ENCODE measurements around the gene RABL2A.
"Not testable (repeated sequence)": the region's sequence is repeated elsewhere in the genome, so short reads cannot be mapped to it uniquely, and the experiment has no call there.

- not testable (repeated sequence) for TF ChIP-seq CTCF (conservative IDR thresholded peaks at IDR 0.05; ENCODE audit: low read length); EZH2phosphoT487 (IDR thresholded peaks at IDR 0.05; ENCODE audit: borderline replicate concordance)
These were observed 17.2 kb upstream of the RABL2A start for GRCh38 chr2:113609822-113610221.
